HCT116 (cell line): Measurements from ENCODE around the gene NMUR1. TPM values are rescaled to one million over a fixed set of nuclear protein-coding genes. Genes with fewer than 3 reads are reported as not detected.

ENCODE experiments used
- ATAC-seq: fragments of 200-7000 bp; cut with Tn5 transposase; 2 replicates; pipeline ENCODE4 v1.9.1; 2020; ENCODE audit warnings: mild to moderate bottlenecking, moderate library complexity
- BruUV-seq: library from RNA; stranded (reverse); fragments of 400-500 nt; replicated peaks from 2 replicates; lab custom pipeline; 2021; lab: Mats Ljungman, UMichigan
- CTCF ChIA-PET: fragments of 300-600 bp; sonication (Branson Sonifier 250); formaldehyde crosslinking; loops from one replicate; lab custom pipeline; 2021; ENCODE audit warnings: antibody characterized with exemption; lab: Charles Lee
- POLR2A ChIA-PET: fragments of 300-600, 350-600 bp; sonication (Branson Sonifier 250); formaldehyde crosslinking; loops from one replicate; lab custom pipeline; 2021; ENCODE audit warnings: antibody characterized with exemption; lab: Charles Lee
- RAD21 ChIA-PET, 2 experiments: fragments of 300-600 bp; sonication (Branson Sonifier 250); formaldehyde crosslinking; loops; one replicate each; lab custom pipeline; 2023; ENCODE audit warnings: low total read pairs in 2 of 2; ENCODE audit not compliant: uncharacterized antibody in 2 of 2, unreplicated experiment in 2 of 2, low non-redundant PET in 1 of 2; lab: Charles Lee
- DNase-seq: peaks from one replicate; pipeline ENCODE4 v3.0.0-alpha.2; 2010; ENCODE audit warnings: low read depth, low spot score
- H2AFZ ChIP-seq: fragments of 200-600 bp; shearing (Covaris generic), sonication (generic); 2 replicates; pipeline ENCODE4 v1.6.1; 2017; ENCODE audit warnings: low read depth, mixed run types, mixed read lengths, antibody characterized with exemption, low read length; ENCODE audit not compliant: poor library complexity, severe bottlenecking
- H3K27ac ChIP-seq: 2 replicates; pipeline ENCODE4 v1.5.1; 2012; ENCODE audit warnings: low read depth, low read length
- H3K27me3 ChIP-seq: fragments of 200-600 bp; sonication (generic); 2 replicates; pipeline ENCODE4 v1.6.1; 2016; ENCODE audit warnings: mixed run types, low read length, mixed read lengths; ENCODE audit not compliant: insufficient read depth
- H3K36me3 ChIP-seq, 2 experiments: fragments of 200-500 bp in 1 of 2; fragments of 200-600 bp in 1 of 2; sonication (Bioruptor generic) in 1 of 2; sonication (generic) in 1 of 2; 2 replicates each; pipeline versions ENCODE4 v1.5.1 to v1.6.1; 2014 to 2016; ENCODE audit warnings: low read length in 2 of 2, inconsistent platforms in 1 of 2, mixed read lengths in 1 of 2, mixed run types in 1 of 2; ENCODE audit not compliant: insufficient read depth in 2 of 2, control insufficient read depth in 1 of 2
- H3K4me1 ChIP-seq, 2 experiments: fragments of 200-600 bp in 1 of 2; sonication (generic) in 1 of 2; 2 replicates each; pipeline versions ENCODE4 v1.5.1 to v1.6.1; 2012 to 2017; ENCODE audit warnings: low read length in 2 of 2, inconsistent platforms in 1 of 2, mild to moderate bottlenecking in 1 of 2, mixed read lengths in 1 of 2, mixed run types in 1 of 2, moderate library complexity in 1 of 2; ENCODE audit not compliant: insufficient read depth in 2 of 2, control insufficient read depth in 1 of 2
- H3K4me2 ChIP-seq: fragments of 200-600 bp; sonication (generic); 2 replicates; pipeline ENCODE4 v1.6.1; 2017; ENCODE audit warnings: mixed run types, low read length, mixed read lengths
- H3K4me3 ChIP-seq, 2 experiments: fragments of 200-600 bp in 1 of 2; sonication (generic) in 1 of 2; replicated peaks in 1 of 2; 2 replicates each; pipeline ENCODE4 v1.5.1; 2011 to 2016; ENCODE audit warnings: low read length in 2 of 2, control low read depth in 1 of 2, low read depth in 1 of 2, mild to moderate bottlenecking in 1 of 2, mixed read lengths in 1 of 2, mixed run types in 1 of 2
- H3K79me2 ChIP-seq: fragments of 200-600 bp; sonication (generic); 2 replicates; pipeline ENCODE4 v1.6.1; 2017; ENCODE audit warnings: mild to moderate bottlenecking, mixed run types, low read length, moderate library complexity, mixed read lengths; ENCODE audit not compliant: insufficient read depth
- H3K9ac ChIP-seq: fragments of 200-600 bp; sonication (generic); 2 replicates; pipeline ENCODE4 v1.6.1; 2016; ENCODE audit warnings: low read length, mixed read lengths
- H3K9me2 ChIP-seq: fragments of 200-600 bp; sonication (generic), shearing (Covaris generic); 2 replicates; pipeline ENCODE4 v1.6.1; 2017; ENCODE audit warnings: mixed run types, mild to moderate bottlenecking, moderate library complexity; ENCODE audit not compliant: insufficient read depth
- H3K9me3 ChIP-seq, 2 experiments: fragments of 200-500 bp in 1 of 2; fragments of 200-600 bp in 1 of 2; sonication (Bioruptor generic) in 1 of 2; sonication (generic) in 1 of 2; 2 replicates each; pipeline ENCODE4 v1.6.1; 2014 to 2017; ENCODE audit warnings: low read length in 2 of 2, mixed read lengths in 2 of 2, inconsistent platforms in 1 of 2, low read depth in 1 of 2, mild to moderate bottlenecking in 1 of 2, mixed run types in 1 of 2, moderate library complexity in 1 of 2; ENCODE audit not compliant: control insufficient read depth in 1 of 2, insufficient read depth in 1 of 2
- H4K20me1 ChIP-seq: fragments of 200-600 bp; sonication (generic), shearing (Covaris generic); 2 replicates; pipeline ENCODE4 v1.6.1; 2017; ENCODE audit warnings: mixed run types, mild to moderate bottlenecking, moderate library complexity; ENCODE audit not compliant: insufficient read depth
- CBX3 ChIP-seq: IDR thresholded peaks from 2 replicates; pipeline ENCODE4 v1.6.1; 2012; ENCODE audit warnings: low read depth
- CEBPB ChIP-seq: IDR thresholded peaks from 2 replicates; pipeline ENCODE4 v1.6.1; 2012; ENCODE audit warnings: low read depth
- EGR1 ChIP-seq: IDR thresholded peaks from 2 replicates; pipeline ENCODE4 v1.6.1; 2012; ENCODE audit warnings: low read depth
- EZH2 ChIP-seq: fragments of 200-600 bp; sonication (generic); IDR thresholded peaks from 2 replicates; pipeline ENCODE4 v1.6.1; 2017; ENCODE audit warnings: antibody characterized with exemption, mixed run types
- FOSL1 ChIP-seq: IDR thresholded peaks from 2 replicates; pipeline ENCODE4 v1.6.1; 2012; ENCODE audit warnings: low read depth
- JUND ChIP-seq: IDR thresholded peaks from 2 replicates; pipeline ENCODE4 v1.6.1; 2012
- MAX ChIP-seq: IDR thresholded peaks from 2 replicates; pipeline ENCODE4 v1.6.1; 2012
- POLR2A ChIP-seq: IDR thresholded peaks from 2 replicates; pipeline ENCODE4 v1.7.0; 2011; ENCODE audit warnings: borderline replicate concordance; ENCODE audit not compliant: insufficient read depth, insufficient read length; ENCODE audit errors: extremely low read depth
- POLR2AphosphoS5 ChIP-seq: IDR thresholded peaks from 2 replicates; pipeline ENCODE4 v1.6.1; 2011; ENCODE audit warnings: mild to moderate bottlenecking, low read depth, low read length, moderate library complexity
- RAD21 ChIP-seq: IDR thresholded peaks from 2 replicates; pipeline ENCODE4 v1.6.1; 2012; ENCODE audit warnings: low read depth, mild to moderate bottlenecking
- REST ChIP-seq: IDR thresholded peaks from 2 replicates; pipeline ENCODE4 v1.6.1; 2012; ENCODE audit warnings: low read depth
- SIN3A ChIP-seq: IDR thresholded peaks from 2 replicates; pipeline ENCODE4 v1.6.1; 2012; ENCODE audit warnings: low read depth
- SP1 ChIP-seq: IDR thresholded peaks from 2 replicates; pipeline ENCODE4 v1.6.1; 2012; ENCODE audit warnings: low read depth
- SRF ChIP-seq: IDR thresholded peaks from 2 replicates; pipeline ENCODE4 v1.6.1; 2012; ENCODE audit warnings: low read depth
- TCF7L2 ChIP-seq: IDR thresholded peaks from 2 replicates; pipeline ENCODE4 v1.7.0; 2011; ENCODE audit warnings: borderline replicate concordance, inconsistent platforms; ENCODE audit not compliant: insufficient read depth, insufficient read length; ENCODE audit errors: extremely low read depth
- YY1 ChIP-seq: IDR thresholded peaks from 2 replicates; pipeline ENCODE4 v1.6.1; 2011; ENCODE audit warnings: low read length, low read depth, moderate library complexity, mild to moderate bottlenecking; ENCODE audit not compliant: insufficient replicate concordance; ENCODE audit errors: extremely low read depth
- ZBTB33 ChIP-seq: IDR thresholded peaks from 2 replicates; pipeline ENCODE4 v1.6.1; 2011; ENCODE audit warnings: mild to moderate bottlenecking, low read length, moderate library complexity; ENCODE audit not compliant: insufficient replicate concordance; ENCODE audit errors: extremely low read depth
- ZFX ChIP-seq: fragments of 450-650 bp; IDR thresholded peaks from 2 replicates; pipeline ENCODE4 v1.6.1; 2017
- ZNF274 ChIP-seq: fragments of 200-500 bp; sonication (Bioruptor generic); IDR thresholded peaks from 2 replicates; pipeline ENCODE4 v1.6.1; 2014; ENCODE audit warnings: mild to moderate bottlenecking, low read depth, low read length, inconsistent platforms
- intact Hi-C: fragments of 100-400 bp; cut with micrococcal nuclease; formaldehyde crosslinking; loops from 2 replicates; pipeline ENCODE4 v1.10.0; 2022
- total RNA-seq: library from RNA; stranded (reverse); gene quantifications from one replicate; pipeline ENCODE4 v1.2.1, GENCODE V29; 2021; ENCODE audit not compliant: unreplicated experiment

Gene NMUR1
- total RNA-seq, 1 experiment from 2014 or later = not detected

GRCh38 chr2:231503766-231504165 lies 26.5 kb downstream of the NMUR1 start (continued):
- no peak for TF ChIP-seq ZNF274
- no peak for TF ChIP-seq SP1
- no peak for TF ChIP-seq FOSL1
- no peak for TF ChIP-seq POLR2A
- TF ChIP-seq YY1 = no peak
- no peak for TF ChIP-seq CEBPB
- TF ChIP-seq, all 23 proteins: peak for 0

- 0 out of 4 replicates have a peak, but pooled peaks cover 0 to 3% of the 10 kb centered on the region in 2 experiments for H3K36me3 ChIP-seq
- H3K9me2 ChIP-seq = no peaks in the 10 kb centered on the region
- H3K4me3 ChIP-seq = no peak overlapping the region
- no peaks in the 10 kb centered on the region for H3K79me2 ChIP-seq
- CTCF ChIA-PET = no interaction called here
- intact Hi-C loops = no loop called here
- H3K9ac ChIP-seq = no peak overlapping the region
- POLR2A ChIA-PET = no interaction called here
- H3K4me1 ChIP-seq = no peaks in the 10 kb centered on the region
- no peaks in the 10 kb centered on the region for H3K27me3 ChIP-seq
- H4K20me1 ChIP-seq = no peaks in the 10 kb centered on the region
- BruUV-seq = no TSS peak
- no peak overlapping the region for H3K27ac ChIP-seq
- TF ChIP-seq SIN3A (no peak), CBX3 (no peak), RAD21 (no peak), EZH2 (no peak), ZBTB33 (no peak), JUND (no peak), YY1 (no peak), FOSL1 (no peak), EGR1 (no peak), REST (no peak), POLR2AphosphoS5 (no peak), SRF (no peak), TCF7L2 (no peak), ZFX (no peak), MAX (no peak)
- no peak overlapping the region for H2AFZ ChIP-seq
- DNase-seq (no peak), ATAC-seq (no peak)
- H3K4me2 ChIP-seq = no peak overlapping the region
- H3K9me3 ChIP-seq = no peaks in the 10 kb centered on the region
- RAD21 ChIA-PET = no interaction called here
These were observed 27.6 kb downstream of the NMUR1 start for GRCh38 chr2:231502596-231502995.
